ENCODE results near the gene PPP4R2. TPM values are rescaled to one million over a fixed set of nuclear protein-coding genes. Genes with fewer than 3 reads are reported as not detected.

Gene PPP4R2
- total and polyA plus RNA-seq, 9 donors = 19.2 to 95.1 (median 77.6) TPM

- WGBS, 3 donors = 89 to 94% (median 91%) methylated on average over 2 of the region's 2 CpGs
- TF ChIP-seq EP300 (IDR thresholded peaks at IDR 0.05) = no peak
- no peak for TF ChIP-seq POLR2A (IDR thresholded peaks at IDR 0.05)
- no peak for TF ChIP-seq CTCF (IDR thresholded peaks at IDR 0.05)
- Histone ChIP-seq H3K9me3 (no peaks in the 10 kb centered on the region), H3K4me1 (ENCODE audit: insufficient read depth) (peaks cover 2% of the 10 kb centered on the region), H3K27me3 (no peaks in the 10 kb centered on the region), H3K36me3 (no peaks in the 10 kb centered on the region), H3K4me3 (no peak overlapping the region), H3K27ac (no peak overlapping the region)
- no peak for DNase-seq
- intact Hi-C loops (cut with DNase I) = loop anchor here in 1 of 4 donors (5.0 kb wide), 1 partner anchor 404 kb away; no protein-coding TSS in a partner anchor
Observed at GRCh38 chr3:73098026-73098425, 101.4 kb downstream of the PPP4R2 start.

DNA sequence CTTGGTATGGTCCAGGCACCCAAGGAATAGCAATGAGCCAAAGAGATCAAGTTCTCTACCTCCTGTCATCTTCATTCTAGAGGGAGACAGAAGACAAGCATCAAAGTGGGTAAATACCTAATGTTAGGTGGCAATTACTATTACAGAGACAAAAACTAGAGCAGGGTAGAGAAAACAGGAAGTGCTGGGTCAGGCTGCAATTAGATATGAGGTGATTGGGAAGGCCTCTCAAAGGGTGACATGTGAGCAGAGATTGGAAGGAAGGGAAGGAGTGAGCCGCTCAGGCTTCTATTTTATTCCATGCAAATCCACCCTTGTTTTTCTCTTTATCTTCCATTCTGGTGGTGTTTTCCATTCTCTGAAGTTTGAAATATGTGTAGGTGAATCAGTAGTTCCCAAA lies 102.3 kb downstream of the PPP4R2 start:
- DNase-seq = no peak
- no peak for TF ChIP-seq EP300 (IDR thresholded peaks at IDR 0.05)
- no peak for TF ChIP-seq POLR2A (IDR thresholded peaks at IDR 0.05)
- no peak for TF ChIP-seq CTCF (IDR thresholded peaks at IDR 0.05)
- intact Hi-C loops (cut with DNase I) = loop anchor here in 1 of 4 donors (5.0 kb wide), 1 partner anchor 403 kb away; no protein-coding TSS in a partner anchor
- no peaks in the 10 kb centered on the region for H3K36me3 ChIP-seq
- H3K9me3 ChIP-seq = no peaks in the 10 kb centered on the region
- peaks cover 2% of the 10 kb centered on the region for H3K4me1 ChIP-seq (ENCODE audit: insufficient read depth)
- H3K27me3 ChIP-seq = no peaks in the 10 kb centered on the region
- H3K4me3 ChIP-seq = no peak overlapping the region
- H3K27ac ChIP-seq = no peak overlapping the region
- 86 to 97% (median 93%) methylated on average over 1 of the region's 1 CpG for WGBS, 3 donors

DNA sequence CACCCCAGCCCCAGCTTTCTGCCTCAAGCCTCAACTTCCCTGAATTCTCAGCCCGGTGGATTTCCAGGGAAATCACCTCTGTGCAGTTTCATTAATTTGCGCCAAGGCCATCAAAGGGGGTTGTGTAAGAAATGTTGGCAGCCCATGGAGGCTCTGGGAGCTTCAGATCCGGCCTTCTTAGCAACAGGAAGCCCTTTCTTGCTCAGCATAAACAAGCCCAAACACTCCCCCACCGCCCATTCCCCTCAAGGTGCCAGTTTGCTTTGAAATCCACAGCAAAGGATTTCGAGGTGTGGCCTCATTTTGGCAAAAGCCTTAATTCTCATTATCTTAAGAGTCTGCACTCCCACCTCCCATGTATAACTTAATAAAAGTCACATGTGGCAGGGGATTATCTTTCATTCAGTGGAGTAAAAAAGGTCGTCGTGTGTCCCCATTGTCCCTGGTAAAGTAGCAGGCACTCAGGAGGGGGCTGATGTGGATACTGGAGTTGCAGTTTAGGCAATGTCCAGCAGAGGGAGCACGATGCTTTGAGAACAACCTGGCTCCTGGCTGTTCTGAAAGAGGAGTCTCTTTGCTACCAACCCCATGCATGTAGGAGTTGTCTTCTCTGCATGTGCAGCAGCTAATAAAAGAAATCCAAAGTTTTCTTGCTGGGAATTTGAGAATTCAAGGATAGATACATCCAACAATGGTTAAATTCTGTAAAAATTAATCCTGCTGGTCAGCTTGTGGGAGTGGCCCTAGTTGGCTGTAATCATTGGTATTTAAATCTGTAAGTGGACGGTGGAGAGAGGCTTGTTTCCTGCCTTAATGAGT lies 104.3 kb downstream of the PPP4R2 start:
- Histone ChIP-seq H3K4me1 (ENCODE audit: insufficient read depth) (peaks cover 2% of the 10 kb centered on the region), H3K4me3 (no peak overlapping the region), H3K27me3 (no peaks in the 10 kb centered on the region), H3K36me3 (no peaks in the 10 kb centered on the region), H3K27ac (no peak overlapping the region), H3K9me3 (no peaks in the 10 kb centered on the region)
- TF ChIP-seq POLR2A (IDR thresholded peaks at IDR 0.05) (no peak), CTCF (IDR thresholded peaks at IDR 0.05) (peak; percentile 63 to 94 (median 92))
- DNase-seq = peak; percentile 82 to 92 (median 84)
- 18 to 21% (median 20%) methylated on average over 9 of the region's 9 CpGs for WGBS, 3 donors
- intact Hi-C loops (cut with DNase I) = loop anchor here (5.0 to 10.0 kb wide), 6 partner anchors 331 to 744 kb away; partner anchors contain the start of gene PDZRN3 (in 1 of the 4)

DNA sequence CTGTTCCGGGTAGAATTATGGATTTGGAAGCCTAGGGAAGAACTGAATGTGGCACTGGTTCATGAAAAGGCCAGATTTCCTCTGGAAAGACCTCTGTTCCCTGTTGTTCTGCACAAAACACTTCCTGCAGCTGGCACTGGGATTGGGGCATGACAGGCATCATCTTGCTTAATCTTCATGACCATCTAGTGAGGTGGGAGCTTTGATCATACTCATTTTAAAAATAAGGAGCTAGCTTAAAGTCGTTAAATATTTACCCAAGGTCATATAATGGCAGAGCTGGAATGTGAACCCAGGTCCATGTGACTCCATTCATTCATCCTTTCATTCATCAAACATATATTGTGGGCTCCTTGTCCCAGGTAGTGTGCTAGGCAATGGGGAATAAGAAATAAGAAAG lies 105.3 kb downstream of the PPP4R2 start:
- no peak overlapping the region for H3K27ac ChIP-seq
- no peak overlapping the region for H3K4me3 ChIP-seq
- 56 to 69% (median 63%) methylated on average over 2 of the region's 2 CpGs for WGBS, 3 donors
- H3K9me3 ChIP-seq = no peaks in the 10 kb centered on the region
- intact Hi-C loops (cut with DNase I) = loop anchor here (5.0 to 10.0 kb wide), 6 partner anchors 330 to 743 kb away; partner anchors contain the start of gene PDZRN3 (in 1 of the 4)
- DNase-seq = no peak
- H3K36me3 ChIP-seq = no peaks in the 10 kb centered on the region
- TF ChIP-seq EP300 (IDR thresholded peaks at IDR 0.05) = no peak
- TF ChIP-seq CTCF (IDR thresholded peaks at IDR 0.05) = no peak
- no peak for TF ChIP-seq POLR2A (IDR thresholded peaks at IDR 0.05)
- no peaks in the 10 kb centered on the region for H3K27me3 ChIP-seq
- peaks cover 2% of the 10 kb centered on the region for H3K4me1 ChIP-seq (ENCODE audit: insufficient read depth)
